ENCODE measurements around the gene HERC6. TPM values are rescaled to one million over a fixed set of nuclear protein-coding genes. Genes with fewer than 3 reads are reported as not detected.
A peak's percentile ranks its signal among the peaks of the same experiment; 100 is the strongest.

HERC6 gene
- total and polyA plus RNA-seq, 3 donors from 2014 or later: 8.8 to 18.8 (median 16.6) TPM

DNA sequence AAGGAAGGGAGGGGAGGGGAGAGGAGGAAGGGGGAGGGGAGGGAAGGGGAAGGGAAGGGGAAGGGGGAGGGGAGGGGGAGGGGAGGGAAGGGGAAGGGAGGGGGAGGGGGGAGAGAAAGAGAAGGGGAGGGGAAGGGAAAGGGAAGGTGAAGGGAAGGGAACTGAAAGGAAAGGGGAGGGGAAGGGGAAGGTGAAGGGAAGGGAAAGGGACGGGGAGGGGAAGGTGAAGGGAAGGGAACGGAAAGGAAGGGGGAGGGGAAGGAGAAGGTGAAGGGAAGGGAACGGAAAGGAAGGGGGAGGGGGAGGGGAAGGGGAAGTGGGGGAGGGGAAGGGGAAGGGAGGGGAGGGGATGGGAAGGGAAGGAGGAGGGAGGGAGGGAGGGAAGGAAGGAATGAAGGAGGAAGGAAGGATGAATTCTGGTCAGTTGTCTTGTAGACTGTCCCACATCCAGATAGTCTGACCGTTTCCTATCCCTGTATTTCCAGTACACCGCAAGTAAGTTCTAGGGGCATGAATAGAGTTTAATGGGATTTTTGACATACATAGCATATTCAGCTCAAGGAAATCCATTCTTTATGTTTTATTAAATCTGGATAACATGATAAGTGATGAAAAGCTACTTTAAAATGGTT is 98.7 kb downstream of the HERC6 start:
- intact Hi-C loops (cut with DNase I; ENCODE audit: low total_unique reads): no loop called here
- no peak for TF ChIP-seq POLR2A (IDR thresholded peaks at IDR 0.05)
- TF ChIP-seq, protein P1, sequence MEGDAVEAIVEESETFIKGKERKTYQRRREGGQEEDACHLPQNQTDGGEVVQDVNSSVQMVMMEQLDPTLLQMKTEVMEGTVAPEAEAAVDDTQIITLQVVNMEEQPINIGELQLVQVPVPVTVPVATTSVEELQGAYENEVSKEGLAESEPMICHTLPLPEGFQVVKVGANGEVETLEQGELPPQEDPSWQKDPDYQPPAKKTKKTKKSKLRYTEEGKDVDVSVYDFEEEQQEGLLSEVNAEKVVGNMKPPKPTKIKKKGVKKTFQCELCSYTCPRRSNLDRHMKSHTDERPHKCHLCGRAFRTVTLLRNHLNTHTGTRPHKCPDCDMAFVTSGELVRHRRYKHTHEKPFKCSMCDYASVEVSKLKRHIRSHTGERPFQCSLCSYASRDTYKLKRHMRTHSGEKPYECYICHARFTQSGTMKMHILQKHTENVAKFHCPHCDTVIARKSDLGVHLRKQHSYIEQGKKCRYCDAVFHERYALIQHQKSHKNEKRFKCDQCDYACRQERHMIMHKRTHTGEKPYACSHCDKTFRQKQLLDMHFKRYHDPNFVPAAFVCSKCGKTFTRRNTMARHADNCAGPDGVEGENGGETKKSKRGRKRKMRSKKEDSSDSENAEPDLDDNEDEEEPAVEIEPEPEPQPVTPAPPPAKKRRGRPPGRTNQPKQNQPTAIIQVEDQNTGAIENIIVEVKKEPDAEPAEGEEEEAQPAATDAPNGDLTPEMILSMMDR (IDR thresholded peaks at IDR 0.05): no peak
- 78 to 80% methylated on average over 4 of the region's 5 CpGs for WGBS, 2 donors

DNA sequence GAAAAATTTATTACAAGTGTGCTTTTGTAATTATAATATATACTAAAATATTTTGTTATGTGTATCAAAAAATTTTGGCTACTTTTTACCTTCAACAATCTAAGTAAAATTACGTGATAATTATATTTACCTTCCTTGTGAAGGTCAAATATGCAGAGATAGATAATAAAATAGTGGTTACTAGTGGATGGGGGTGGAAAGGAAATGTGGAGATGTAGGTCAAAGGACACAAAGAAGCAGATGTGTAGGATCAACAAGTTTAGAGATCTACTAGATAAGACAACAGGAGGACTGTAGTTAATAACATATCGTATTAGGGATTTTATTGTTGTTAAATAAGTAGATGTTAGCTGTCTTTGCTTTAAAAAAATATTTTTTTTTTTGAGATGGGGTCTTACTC is 99.6 kb downstream of the HERC6 start:
- no peaks in the 10 kb centered on the region for H3K27me3 ChIP-seq
- intact Hi-C loops (cut with DNase I; ENCODE audit: low total_unique reads): no loop called here
- H3K4me1 ChIP-seq: peaks cover 9% of the 10 kb centered on the region
- H3K4me3 ChIP-seq: no peak overlapping the region
- no peak for DNase-seq
- no peaks in the 10 kb centered on the region for H3K9me3 ChIP-seq
- no peaks in the 10 kb centered on the region for H3K36me3 ChIP-seq (ENCODE audit: low read depth, missing control alignments)
- WGBS, 2 donors: 82 to 84% methylated on average over 2 of the region's 2 CpGs
- H3K27ac ChIP-seq: no peak overlapping the region
- TF ChIP-seq, protein P1 (IDR thresholded peaks at IDR 0.05): no peak
- TF ChIP-seq POLR2A (IDR thresholded peaks at IDR 0.05): no peak

More for the DNA sequence above, 98.7 kb downstream of the HERC6 start:
- no peaks in the 10 kb centered on the region for H3K9me3 ChIP-seq
- H3K27ac ChIP-seq: no peak overlapping the region
- H3K4me1 ChIP-seq: peaks cover 8% of the 10 kb centered on the region
- DNase-seq: no peak
- no peaks in the 10 kb centered on the region for H3K27me3 ChIP-seq
- no peaks in the 10 kb centered on the region for H3K36me3 ChIP-seq (ENCODE audit: low read depth, missing control alignments)
- no peak overlapping the region for H3K4me3 ChIP-seq

DNA sequence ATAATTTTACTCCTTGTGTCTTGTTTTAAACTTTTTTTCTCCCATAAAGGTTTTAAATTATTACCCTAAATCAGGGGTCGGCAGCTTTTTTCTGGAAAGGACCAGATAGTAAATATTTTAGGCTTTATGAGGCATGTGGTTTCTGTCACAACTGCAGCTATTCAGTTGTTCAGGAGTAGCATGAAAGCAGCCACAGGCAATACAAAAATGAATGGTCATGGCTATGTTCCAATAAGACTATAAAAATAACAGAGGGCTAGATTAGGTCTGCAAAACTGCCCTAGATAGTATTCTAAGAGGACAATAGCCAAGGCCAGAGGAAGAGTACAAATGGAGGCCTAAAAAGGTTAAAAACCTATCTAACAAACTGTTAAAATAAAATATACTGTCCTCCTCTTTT is 102.9 kb downstream of the HERC6 start:
- intact Hi-C loops (cut with DNase I; ENCODE audit: low total_unique reads): no loop called here
- DNase-seq: no peak
- Histone ChIP-seq H3K27ac (peak overlapping the region in 1 of 2 donors; percentile 58), H3K27me3 (no peaks in the 10 kb centered on the region), H3K4me1 (peaks cover 3% of the 10 kb centered on the region), H3K36me3 (ENCODE audit: low read depth, missing control alignments) (no peaks in the 10 kb centered on the region), H3K9me3 (no peaks in the 10 kb centered on the region), H3K4me3 (no peak overlapping the region)
- TF ChIP-seq POLR2A (IDR thresholded peaks at IDR 0.05): no peak
- TF ChIP-seq, protein P1 (IDR thresholded peaks at IDR 0.05): no peak
- 32 to 42% methylated on average over 1 of the region's 1 CpG for WGBS, 2 donors

DNA sequence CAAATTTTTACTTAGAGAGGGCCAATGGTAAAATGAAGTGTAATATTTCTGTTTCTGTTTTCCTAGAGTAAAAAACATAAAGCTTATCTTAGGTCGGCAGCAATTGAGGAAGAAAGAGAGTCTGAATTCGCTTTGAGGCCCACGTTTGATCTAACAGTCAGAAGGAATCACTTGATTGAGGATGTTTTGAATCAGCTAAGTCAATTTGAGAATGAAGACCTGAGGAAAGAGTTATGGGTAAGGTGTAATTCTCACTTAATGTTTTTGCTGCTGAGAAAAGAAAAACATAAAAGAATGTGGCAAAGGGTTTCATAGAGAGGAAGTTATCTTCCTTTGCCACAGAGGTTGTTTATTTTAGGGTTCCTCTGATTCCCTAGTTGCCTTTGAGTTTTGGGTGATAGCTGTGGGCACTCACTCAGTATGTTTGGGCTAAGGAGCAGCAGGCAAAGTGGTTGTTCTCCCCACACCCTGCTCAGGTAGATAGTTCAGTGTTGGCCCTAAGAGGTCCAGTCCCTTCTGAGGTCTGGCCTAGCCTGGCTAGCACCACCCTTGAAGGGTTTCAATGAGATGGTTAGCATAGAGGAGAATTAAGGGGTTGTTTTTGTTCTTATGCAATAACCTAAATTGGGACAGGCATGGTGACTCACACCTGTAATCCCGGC is 110.6 kb downstream of the HERC6 start:
- Histone ChIP-seq H3K36me3 (ENCODE audit: low read depth, missing control alignments) (no peaks in the 10 kb centered on the region), H3K4me3 (no peak overlapping the region), H3K9me3 (no peaks in the 10 kb centered on the region), H3K27ac (no peak overlapping the region), H3K4me1 (no peaks in the 10 kb centered on the region), H3K27me3 (no peaks in the 10 kb centered on the region)
- intact Hi-C loops (cut with DNase I; ENCODE audit: low total_unique reads): no loop called here
- no peak for DNase-seq
- WGBS, 2 donors: 76 to 77% methylated on average over 4 of the region's 4 CpGs
- no peak for TF ChIP-seq POLR2A (IDR thresholded peaks at IDR 0.05)
- TF ChIP-seq, protein P1 (IDR thresholded peaks at IDR 0.05): no peak

Small RNAs within 50 kb of the gene (small RNA-seq; reads per million reads assigned to genes)
- gene RF00019: 0 reads per million in 2 donors

Other genes with a start within 250 kb of the HERC6 start
- gene ABCG2, start 220.2 kb upstream of the HERC6 start, total RNA-seq: 1 to 10 TPM; 9.4 to 9.5 TPM
- gene ABCG2, start 220.2 kb upstream of the HERC6 start, polyA plus RNA-seq (ENCODE audit: insufficient read depth, low read depth, low replicate concordance): 4.3 TPM
- 100 to 1,000 TPM in 1 of 2 donors, 10 to 100 TPM in 1; 76.5 to 104 TPM for gene PPM1K, start 94.3 kb upstream of the HERC6 start, total RNA-seq
- 40.6 TPM for gene PPM1K, start 94.3 kb upstream of the HERC6 start, polyA plus RNA-seq (ENCODE audit: insufficient read depth, low read depth, low replicate concordance)
- 100 to 1,000 TPM; 111 to 127 TPM for gene HERC5, start 78.3 kb downstream of the HERC6 start, total RNA-seq
- gene HERC5, start 78.3 kb downstream of the HERC6 start, polyA plus RNA-seq (ENCODE audit: insufficient read depth, low read depth, low replicate concordance): 72.6 TPM
- gene PYURF, start 144.9 kb downstream of the HERC6 start, total RNA-seq: 10 to 100 TPM; 90.0 to 92.3 TPM
- 98.1 TPM for gene PYURF, start 144.9 kb downstream of the HERC6 start, polyA plus RNA-seq (ENCODE audit: insufficient read depth, low read depth, low replicate concordance)
- 10 to 100 TPM; 14.6 to 15.7 TPM for gene HERC3, start 213.6 kb downstream of the HERC6 start, total RNA-seq
- gene HERC3, start 213.6 kb downstream of the HERC6 start, polyA plus RNA-seq (ENCODE audit: insufficient read depth, low read depth, low replicate concordance): 8.1 TPM

All from testis (tissue), 3 donors.